Neuronal stem cell (in vitro differentiated cells): ENCODE results near the gene HMOX2.
A peak's percentile ranks its signal among the peaks of the same experiment; 100 is the strongest.

Source experiments
- DNase-seq: peaks from one replicate; pipeline ENCODE4 v3.0.0-alpha.2; 2013; ENCODE audit warnings: low spot score
- H2AFZ ChIP-seq: one replicate; pipeline ENCODE4 v1.6.1; 2013; ENCODE audit warnings: mild to moderate bottlenecking, low read length, inconsistent platforms
- H2AK5ac ChIP-seq: 2 replicates; pipeline ENCODE4 v1.6.1; 2013; ENCODE audit warnings: low read depth, mild to moderate bottlenecking, inconsistent platforms, low read length, moderate library complexity, mixed read lengths
- H2BK120ac ChIP-seq: 2 replicates; pipeline ENCODE4 v1.6.1; 2013; ENCODE audit warnings: low read depth, mild to moderate bottlenecking, inconsistent platforms, low read length, moderate library complexity, mixed read lengths
- H2BK12ac ChIP-seq: one replicate; pipeline ENCODE4 v1.6.1; 2013; ENCODE audit warnings: low read length, inconsistent platforms
- H2BK15ac ChIP-seq: 2 replicates; pipeline ENCODE4 v1.6.1; 2013; ENCODE audit warnings: mild to moderate bottlenecking, low read length, inconsistent platforms, mixed read lengths
- H2BK5ac ChIP-seq: one replicate; pipeline ENCODE4 v1.6.1; 2013; ENCODE audit warnings: inconsistent platforms, mild to moderate bottlenecking, low read length, moderate library complexity
- H3K14ac ChIP-seq: one replicate; pipeline ENCODE4 v1.6.1; 2013; ENCODE audit warnings: low read length, inconsistent platforms
- H3K18ac ChIP-seq: 2 replicates; pipeline ENCODE4 v1.6.1; 2013; ENCODE audit warnings: low read length, inconsistent platforms
- H3K23ac ChIP-seq: 2 replicates; pipeline ENCODE4 v1.6.1; 2013; ENCODE audit warnings: low read depth, mild to moderate bottlenecking, mixed read lengths, low read length, inconsistent platforms; ENCODE audit not compliant: poor library complexity
- H3K27ac ChIP-seq: replicated peaks from 3 replicates; pipeline ENCODE4 v1.5.1; 2013; ENCODE audit warnings: low read length, inconsistent platforms
- H3K27me3 ChIP-seq, 3 experiments: 2 replicates each; pipeline ENCODE4 v1.6.1; 2013; ENCODE audit warnings: low read length in 3 of 3, mild to moderate bottlenecking in 2 of 3, inconsistent platforms in 1 of 3, low read depth in 1 of 3, mixed read lengths in 1 of 3, moderate library complexity in 1 of 3; ENCODE audit not compliant: control insufficient read depth in 3 of 3, insufficient read depth in 3 of 3
- H3K36me3 ChIP-seq, 2 donors: replicated peaks in 1 of 2; 2 replicates each; pipeline ENCODE4 v1.6.1; 2013; ENCODE audit warnings: low read length in 2 of 2; ENCODE audit not compliant: control insufficient read depth in 2 of 2, insufficient read depth in 2 of 2
- H3K4ac ChIP-seq: 2 replicates; pipeline ENCODE4 v1.6.1; 2013; ENCODE audit warnings: inconsistent platforms, mild to moderate bottlenecking, low read length, moderate library complexity
- H3K4me1 ChIP-seq, 2 donors: 1 replicate in 1 of 2; 2 replicates in 1 of 2; pipeline ENCODE4 v1.6.1; 2013; ENCODE audit warnings: low read length in 2 of 2, low read depth in 1 of 2; ENCODE audit not compliant: control insufficient read depth in 2 of 2, insufficient read depth in 1 of 2
- H3K4me2 ChIP-seq: one replicate; pipeline ENCODE4 v1.6.1; 2013; ENCODE audit warnings: mild to moderate bottlenecking, low read length, inconsistent platforms; ENCODE audit not compliant: insufficient read depth, poor library complexity, severe bottlenecking
- H3K4me3 ChIP-seq, 2 donors: 2 replicates each; pipeline ENCODE4 v1.5.1; 2013; ENCODE audit warnings: low read length in 2 of 2, mild to moderate bottlenecking in 2 of 2, inconsistent platforms in 1 of 2, moderate library complexity in 1 of 2
- H3K79me1 ChIP-seq: one replicate; pipeline ENCODE4 v1.6.1; 2013; ENCODE audit warnings: low read depth, mild to moderate bottlenecking, inconsistent platforms, low read length, moderate library complexity
- H3K9ac ChIP-seq: one replicate; pipeline ENCODE4 v1.6.1; 2013; ENCODE audit warnings: mild to moderate bottlenecking, low read depth, low read length, inconsistent platforms; ENCODE audit not compliant: poor library complexity
- H3K9me3 ChIP-seq, 2 donors: replicated peaks in 1 of 2; 2 replicates each; pipeline versions ENCODE3 to v1.6.1; 2013; ENCODE audit warnings: low read length in 2 of 2, mild to moderate bottlenecking in 2 of 2, inconsistent platforms in 1 of 2, low read depth in 1 of 2, mixed read lengths in 1 of 2, moderate library complexity in 1 of 2; ENCODE audit not compliant: control insufficient read depth in 2 of 2, insufficient read depth in 1 of 2
- H4K8ac ChIP-seq: one replicate; pipeline ENCODE4 v1.6.1; 2013; ENCODE audit warnings: low read depth, mild to moderate bottlenecking, inconsistent platforms, low read length, moderate library complexity
- H4K91ac ChIP-seq: one replicate; pipeline ENCODE4 v1.6.1; 2013; ENCODE audit warnings: low read length, low read depth, mild to moderate bottlenecking, inconsistent platforms; ENCODE audit not compliant: poor library complexity
- WGBS, 2 donors: extraction: QIAGEN DNeasy Blood & Tissue Kit; methylation state at CpG; one replicate each; pipeline ENCODE4 v1.1.7; 2013; ENCODE audit warnings: missing lambda C conversion rate in 2 of 2, mixed read lengths in 1 of 2; ENCODE audit not compliant: insufficient read length in 2 of 2, insufficient replicate concordance in 1 of 2; ENCODE audit errors: extremely low coverage in 2 of 2; 5-methylcytosine and 5-hydroxymethylcytosine counted together

Gene HMOX2

GRCh38 chr16:4500272-4500671 is 24.1 kb downstream of the HMOX2 start:
- Histone ChIP-seq H4K91ac (no peak overlapping the region), H2BK120ac (no peak overlapping the region), H4K8ac (no peak overlapping the region), H3K27ac (no peak overlapping the region), H3K79me1 (no peaks in the 10 kb centered on the region), H3K4ac (no peak overlapping the region), H3K4me3 (no peak overlapping the region), H3K4me1 (peaks cover 4 to 9% of the 10 kb centered on the region in 2 donors), H3K18ac (no peak overlapping the region), H3K27me3 (no peaks in the 10 kb centered on the region), H3K9me3 (no peaks in the 10 kb centered on the region), H3K4me2 (no peak overlapping the region), H3K9ac (no peak overlapping the region), H2BK12ac (no peak overlapping the region), H3K36me3 (peaks cover 0 to 4% of the 10 kb centered on the region in 2 donors), H3K14ac (no peak overlapping the region), H2BK5ac (no peak overlapping the region), H2AFZ (no peak overlapping the region), H2AK5ac (no peak overlapping the region), H2BK15ac (no peak overlapping the region), H3K23ac (no peak overlapping the region)
- WGBS, 2 donors, result no CpG with 5 or more reads among the region's 3 CpGs
- no peak for DNase-seq

DNA sequence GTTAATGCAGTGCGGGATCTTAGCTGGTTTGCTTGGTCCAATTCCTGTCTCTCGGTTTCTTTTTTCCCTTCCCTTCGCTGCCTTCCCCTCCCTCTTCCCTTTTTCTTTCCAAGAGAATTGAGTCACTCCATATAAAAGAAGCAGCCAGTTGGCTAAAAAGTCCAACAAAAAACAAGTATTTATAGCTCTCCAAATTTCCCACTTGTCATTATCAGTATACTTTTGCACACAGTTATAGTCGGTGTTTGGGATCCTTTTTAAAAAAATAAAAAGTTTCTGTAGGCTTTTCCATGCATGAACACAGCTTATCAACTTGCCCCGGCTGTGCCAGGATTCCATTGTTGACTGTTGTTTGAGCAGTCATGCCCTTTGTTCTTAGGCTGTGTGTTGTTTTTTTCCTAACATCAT is 24.9 kb downstream of the HMOX2 start:
- H3K4me1 ChIP-seq, result peaks cover 4 to 9% of the 10 kb centered on the region in 2 donors
- H3K4ac ChIP-seq, result no peak overlapping the region
- H3K18ac ChIP-seq, result no peak overlapping the region
- no peak overlapping the region for H2AK5ac ChIP-seq
- H2AFZ ChIP-seq, result no peak overlapping the region
- no peak overlapping the region for H2BK120ac ChIP-seq
- no peaks in the 10 kb centered on the region for H3K27me3 ChIP-seq
- no peak overlapping the region for H2BK15ac ChIP-seq
- DNase-seq, result no peak
- no peak overlapping the region for H3K27ac ChIP-seq
- no peaks in the 10 kb centered on the region for H3K79me1 ChIP-seq
- H2BK5ac ChIP-seq, result no peak overlapping the region
- no peak overlapping the region for H3K4me3 ChIP-seq
- no peak overlapping the region for H3K23ac ChIP-seq
- H3K4me2 ChIP-seq, result no peak overlapping the region
- H3K14ac ChIP-seq, result no peak overlapping the region
- H2BK12ac ChIP-seq, result no peak overlapping the region
- WGBS, 2 donors, result no CpG with 5 or more reads among the region's 5 CpGs
- H4K91ac ChIP-seq, result no peak overlapping the region
- H4K8ac ChIP-seq, result no peak overlapping the region
- no peak overlapping the region for H3K9ac ChIP-seq
- peaks cover 0 to 4% of the 10 kb centered on the region in 2 donors for H3K36me3 ChIP-seq
- no peaks in the 10 kb centered on the region for H3K9me3 ChIP-seq

DNA sequence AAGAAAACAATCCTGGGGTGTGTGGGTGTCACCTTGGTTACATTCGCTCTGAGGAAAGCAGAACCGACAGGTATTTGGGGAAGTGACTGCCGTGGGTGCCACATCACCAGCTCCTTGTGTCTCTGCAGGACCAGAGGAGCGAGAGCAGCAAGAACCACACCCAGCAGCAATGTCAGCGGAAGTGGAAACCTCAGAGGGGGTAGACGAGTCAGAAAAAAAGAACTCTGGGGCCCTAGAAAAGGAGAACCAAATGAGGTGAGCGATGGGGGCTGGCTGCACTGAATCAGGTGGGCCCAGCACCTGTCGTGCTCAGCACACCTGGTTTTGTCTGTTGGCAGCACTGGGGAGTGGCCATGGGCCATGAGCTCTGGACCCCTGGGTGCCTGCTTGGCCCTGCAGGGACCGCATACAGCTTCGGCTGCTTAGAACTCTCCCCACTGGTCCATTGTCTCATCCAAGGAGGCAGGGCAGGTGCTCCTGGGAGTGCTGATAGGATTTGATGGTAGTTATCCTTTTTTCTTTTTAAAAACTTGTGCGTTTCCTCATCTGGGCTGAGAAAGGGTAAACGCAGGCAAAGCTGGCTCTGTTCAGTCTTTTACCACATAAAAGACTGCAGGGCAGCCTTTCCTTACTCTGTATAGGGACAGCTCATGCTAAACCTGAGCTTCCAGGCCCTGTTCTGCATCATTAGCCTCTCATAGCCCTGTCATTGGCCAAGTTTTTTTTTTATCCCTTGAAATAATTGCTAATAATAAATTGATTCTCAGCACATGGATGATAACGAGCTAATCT is 29.4 kb downstream of the HMOX2 start:
- no peak for DNase-seq
- H3K27ac ChIP-seq, result no peak overlapping the region

DNA sequence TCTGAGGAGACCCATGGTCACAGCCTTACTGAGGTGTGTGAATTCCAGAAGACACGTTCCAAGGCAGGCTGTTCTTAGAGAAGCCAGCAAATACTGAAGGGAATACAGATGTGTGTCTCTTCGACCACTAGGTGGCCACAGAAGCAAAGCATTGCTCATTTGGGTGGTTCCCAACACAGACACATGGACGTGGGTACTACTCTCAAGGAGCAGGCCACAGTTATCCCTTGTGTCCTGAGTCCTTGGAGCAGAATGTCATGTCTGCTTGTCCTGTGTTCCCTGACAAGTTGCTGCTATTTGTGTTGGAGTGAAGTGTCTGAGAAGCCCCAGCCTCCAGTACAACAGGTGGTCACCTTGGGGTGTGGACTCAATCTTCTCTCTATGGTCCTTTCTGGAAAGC is 30.3 kb downstream of the HMOX2 start:
- H3K18ac ChIP-seq, result no peak overlapping the region
- H3K4ac ChIP-seq, result no peak overlapping the region
- H2BK5ac ChIP-seq, result no peak overlapping the region
- H4K8ac ChIP-seq, result no peak overlapping the region
- no peak overlapping the region for H2AFZ ChIP-seq
- no peak overlapping the region for H3K27ac ChIP-seq
- no CpG with 5 or more reads among the region's 3 CpGs for WGBS, 2 donors
- no peak overlapping the region for H2BK120ac ChIP-seq
- H3K9ac ChIP-seq, result no peak overlapping the region
- H3K4me1 ChIP-seq, result peaks cover 1 to 3% of the 10 kb centered on the region in 2 donors
- no peak overlapping the region for H3K23ac ChIP-seq
- no peak overlapping the region for H3K14ac ChIP-seq
- H4K91ac ChIP-seq, result no peak overlapping the region
- peak; percentile 49 for DNase-seq
- H3K36me3 ChIP-seq, result peaks cover 19 to 48% of the 10 kb centered on the region in 2 donors
- H2AK5ac ChIP-seq, result no peak overlapping the region
- no peak overlapping the region for H2BK12ac ChIP-seq
- H3K79me1 ChIP-seq, result no peaks in the 10 kb centered on the region
- no peak overlapping the region for H3K4me3 ChIP-seq
- H3K4me2 ChIP-seq, result no peak overlapping the region
- no peaks in the 10 kb centered on the region for H3K27me3 ChIP-seq
- H3K9me3 ChIP-seq, result no peaks in the 10 kb centered on the region
- H2BK15ac ChIP-seq, result no peak overlapping the region

More for the DNA sequence above, 29.4 kb downstream of the HMOX2 start:
- no peak overlapping the region for H2AK5ac ChIP-seq
- no CpG with 5 or more reads among the region's 13 CpGs for WGBS, 2 donors
- H2BK15ac ChIP-seq, result no peak overlapping the region
- no peak overlapping the region for H3K4me3 ChIP-seq
- no peak overlapping the region for H4K91ac ChIP-seq
- H3K9ac ChIP-seq, result no peak overlapping the region
- no peaks in the 10 kb centered on the region for H3K27me3 ChIP-seq
- no peak overlapping the region for H3K4me2 ChIP-seq
- no peak overlapping the region for H3K18ac ChIP-seq
- no peak overlapping the region for H2AFZ ChIP-seq
- peaks cover 12 to 39% of the 10 kb centered on the region in 2 donors for H3K36me3 ChIP-seq
- H3K79me1 ChIP-seq, result no peaks in the 10 kb centered on the region
- no peak overlapping the region for H2BK12ac ChIP-seq
- H2BK5ac ChIP-seq, result no peak overlapping the region
- no peak overlapping the region for H3K14ac ChIP-seq
- no peak overlapping the region for H4K8ac ChIP-seq
- no peak overlapping the region for H2BK120ac ChIP-seq
- H3K23ac ChIP-seq, result no peak overlapping the region
- H3K4ac ChIP-seq, result no peak overlapping the region
- H3K9me3 ChIP-seq, result no peaks in the 10 kb centered on the region
- peaks cover 4 to 8% of the 10 kb centered on the region in 2 donors for H3K4me1 ChIP-seq
